Measurements from ENCODE around the gene MYO6.

DNA sequence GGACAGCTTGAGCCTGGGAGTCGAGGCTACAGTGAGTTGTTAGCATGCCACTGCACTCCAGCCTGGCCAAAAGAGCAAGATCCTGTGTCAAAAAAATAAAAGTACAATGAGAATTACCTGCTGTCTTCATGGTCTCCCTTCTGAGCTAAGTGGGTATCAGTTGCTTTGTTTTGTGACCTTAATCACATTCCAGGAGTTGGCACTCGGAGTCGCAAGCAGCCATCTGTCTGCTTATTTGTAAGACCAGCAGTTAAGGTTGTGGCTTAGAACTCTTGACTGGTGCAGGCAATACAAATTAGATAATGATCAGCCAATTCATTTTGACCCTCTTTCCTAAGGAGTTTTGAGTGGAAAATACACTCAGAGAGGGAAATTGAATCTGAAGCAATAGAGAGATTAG, 114.0 kb downstream of the MYO6 start:
- no peak for TF ChIP-seq TOX (CRISPR knock-in tag; IDR thresholded peaks at IDR 0.05; ENCODE audit: borderline replicate concordance)
- no peak for TF ChIP-seq CREB5 (CRISPR knock-in tag; IDR thresholded peaks at IDR 0.05; ENCODE audit: low read depth)
- no peak for TF ChIP-seq OSR1 (CRISPR knock-in tag; IDR thresholded peaks at IDR 0.05)
- TF ChIP-seq CSRNP3 (CRISPR knock-in tag; IDR thresholded peaks at IDR 0.05), result no peak
- no peak for TF ChIP-seq ZC3H10 (CRISPR knock-in tag; IDR thresholded peaks at IDR 0.05)
- TF ChIP-seq ZFP30 (CRISPR knock-in tag; IDR thresholded peaks at IDR 0.05), result no peak
- no peak for TF ChIP-seq ARNTL (CRISPR knock-in tag; IDR thresholded peaks at IDR 0.05; ENCODE audit: borderline replicate concordance, low read depth)
- TF ChIP-seq, protein P1, sequence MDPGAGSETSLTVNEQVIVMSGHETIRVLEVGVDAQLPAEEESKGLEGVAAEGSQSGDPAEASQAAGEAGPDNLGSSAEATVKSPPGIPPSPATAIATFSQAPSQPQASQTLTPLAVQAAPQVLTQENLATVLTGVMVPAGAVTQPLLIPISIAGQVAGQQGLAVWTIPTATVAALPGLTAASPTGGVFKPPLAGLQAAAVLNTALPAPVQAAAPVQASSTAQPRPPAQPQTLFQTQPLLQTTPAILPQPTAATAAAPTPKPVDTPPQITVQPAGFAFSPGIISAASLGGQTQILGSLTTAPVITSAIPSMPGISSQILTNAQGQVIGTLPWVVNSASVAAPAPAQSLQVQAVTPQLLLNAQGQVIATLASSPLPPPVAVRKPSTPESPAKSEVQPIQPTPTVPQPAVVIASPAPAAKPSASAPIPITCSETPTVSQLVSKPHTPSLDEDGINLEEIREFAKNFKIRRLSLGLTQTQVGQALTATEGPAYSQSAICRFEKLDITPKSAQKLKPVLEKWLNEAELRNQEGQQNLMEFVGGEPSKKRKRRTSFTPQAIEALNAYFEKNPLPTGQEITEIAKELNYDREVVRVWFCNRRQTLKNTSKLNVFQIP (CRISPR knock-in tag; IDR thresholded peaks at IDR 0.05; ENCODE audit: borderline replicate concordance, low read depth), result no peak
- no peak for TF ChIP-seq ZNF8 (CRISPR knock-in tag; IDR thresholded peaks at IDR 0.05)
- TF ChIP-seq BACH2 (CRISPR knock-in tag; IDR thresholded peaks at IDR 0.05; ENCODE audit: borderline replicate concordance), result no peak
- no peak for TF ChIP-seq PATZ1 (CRISPR knock-in tag; IDR thresholded peaks at IDR 0.05; ENCODE audit: borderline replicate concordance)
- TF ChIP-seq TCF4 (CRISPR knock-in tag; IDR thresholded peaks at IDR 0.05; ENCODE audit: borderline replicate concordance), result no peak
- no peak for TF ChIP-seq ZNF565 (CRISPR knock-in tag; conservative IDR thresholded peaks at IDR 0.05; ENCODE audit: low read depth)
